ENCODE results near the gene C16orf74. TPM values are rescaled to one million over a fixed set of nuclear protein-coding genes. Genes with fewer than 3 reads are reported as not detected.

C16orf74 gene
- total RNA-seq, 2 experiments from 2014 or later = 2.1 to 2.9 TPM

DNA sequence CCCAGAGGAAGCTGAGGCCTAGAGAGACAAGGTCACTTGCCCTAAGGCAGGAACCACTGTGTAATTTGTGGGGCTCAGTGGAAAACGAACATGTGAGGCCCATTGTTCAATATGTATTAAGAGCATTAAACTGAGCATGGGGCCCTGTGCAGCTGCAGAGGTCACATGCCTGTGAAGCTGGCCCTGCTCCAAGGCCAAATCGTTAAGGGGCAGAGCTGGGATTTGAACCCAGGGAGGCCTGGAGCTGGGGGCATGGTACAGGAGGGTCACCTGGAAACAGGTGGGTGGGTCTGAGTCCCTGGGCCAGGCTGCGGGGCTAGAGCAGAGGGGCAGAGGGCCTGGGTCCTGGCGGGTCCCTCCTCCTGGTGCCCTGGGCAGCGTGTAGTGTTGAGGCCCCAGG is 19.7 kb downstream of the C16orf74 start:
- CTCF ChIA-PET = no interaction called here
- peaks cover 34% of the 10 kb centered on the region for H3K4me1 ChIP-seq (ENCODE audit: insufficient read depth, low read length)

DNA sequence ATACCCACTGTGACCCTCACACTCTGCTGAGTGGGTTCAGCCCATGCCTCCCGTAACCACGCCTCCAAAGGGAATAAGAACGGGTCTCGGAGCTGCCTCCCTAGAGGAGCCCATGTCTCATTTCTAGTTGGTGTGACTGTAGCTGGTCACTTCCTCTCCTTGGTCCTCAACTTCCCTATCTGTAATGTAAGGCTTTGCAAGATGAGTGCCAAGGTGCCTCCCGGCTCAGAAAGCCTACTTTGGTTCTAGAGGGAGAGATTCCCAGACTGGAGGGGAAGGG is 20.8 kb downstream of the C16orf74 start:
- Mint-ChIP-seq H3K9me3 (no peaks in the 10 kb centered on the region), H3K27ac (no peak overlapping the region), H3K27me3 (no peaks in the 10 kb centered on the region), H3K4me1 (ENCODE audit: low read depth) (peaks cover 19% of the 10 kb centered on the region), H3K36me3 (ENCODE audit: low read depth) (peaks cover 6% of the 10 kb centered on the region), H3K4me3 (no peak overlapping the region)
- Histone ChIP-seq H3K9me3 (ENCODE audit: control insufficient read depth in 1 of 2, insufficient read depth in 1 of 2, low read length in 2 of 2) (no peaks in the 10 kb centered on the region), H3K36me3 (ENCODE audit: insufficient read depth, low read length) (no peaks in the 10 kb centered on the region), H3K27ac (ENCODE audit: low read depth in 1 of 2, low read length in 2 of 2) (no peak overlapping the region), H3K27me3 (ENCODE audit: control insufficient read depth in 1 of 2, insufficient read depth in 2 of 2, low read length in 2 of 2) (no peaks in the 10 kb centered on the region), H3K4me1 (ENCODE audit: insufficient read depth, low read length) (peaks cover 24% of the 10 kb centered on the region), H3K4me3 (ENCODE audit: low read length) (no peak overlapping the region)
- ChIA-PET CTCF (no interaction called here), POLR2A (no interaction called here)
- intact Hi-C loops (cut with DNase I, micrococcal nuclease) = no loop called here
- ATAC-seq (ENCODE audit: poor library complexity) = no peak
- no peak for TF ChIP-seq CTCF (IDR thresholded peaks at IDR 0.05)
- peak in 2 of 14 experiments; percentile 28 to 48 for DNase-seq

More for the DNA sequence above, 19.7 kb downstream of the C16orf74 start:
- no peaks in the 10 kb centered on the region for H3K36me3 ChIP-seq (ENCODE audit: insufficient read depth, low read length)
- no peaks in the 10 kb centered on the region for H3K36me3 Mint-ChIP-seq (ENCODE audit: low read depth)
- no peak for DNase-seq
- no peak overlapping the region for H3K4me3 Mint-ChIP-seq
- no peak for ATAC-seq (ENCODE audit: poor library complexity)
- TF ChIP-seq CTCF (IDR thresholded peaks at IDR 0.05) = no peak
- H3K4me3 ChIP-seq (ENCODE audit: low read length) = no peak overlapping the region
- H3K9me3 ChIP-seq (ENCODE audit: control insufficient read depth in 1 of 2, insufficient read depth in 1 of 2, low read length in 2 of 2) = no peaks in the 10 kb centered on the region
- peaks cover 28% of the 10 kb centered on the region for H3K4me1 Mint-ChIP-seq (ENCODE audit: low read depth)
- POLR2A ChIA-PET = interaction anchor here (0.6 kb wide), 1 partner anchor 1197 kb away, joined by 3 read pairs; no protein-coding TSS in a partner anchor
- peak overlapping the region; percentile 64 for H3K27ac Mint-ChIP-seq
- H3K27ac ChIP-seq (ENCODE audit: low read depth in 1 of 2, low read length in 2 of 2) = no peak overlapping the region
- no peaks in the 10 kb centered on the region for H3K27me3 Mint-ChIP-seq
- intact Hi-C loops (cut with DNase I, micrococcal nuclease) = no loop called here
- H3K27me3 ChIP-seq (ENCODE audit: control insufficient read depth in 1 of 2, insufficient read depth in 2 of 2, low read length in 2 of 2) = no peaks in the 10 kb centered on the region
- no peaks in the 10 kb centered on the region for H3K9me3 Mint-ChIP-seq

GRCh38 chr16:85729452-85730185 is 21.3 kb downstream of the C16orf74 start:
- no peak for TF ChIP-seq CTCF (IDR thresholded peaks at IDR 0.05)
- intact Hi-C loops (cut with DNase I, micrococcal nuclease) = no loop called here
- Mint-ChIP-seq H3K4me3 (no peak overlapping the region), H3K9me3 (no peaks in the 10 kb centered on the region), H3K4me1 (ENCODE audit: low read depth) (peaks cover 14% of the 10 kb centered on the region), H3K27me3 (no peaks in the 10 kb centered on the region), H3K36me3 (ENCODE audit: low read depth) (peaks cover 6% of the 10 kb centered on the region), H3K27ac (no peak overlapping the region)
- CTCF ChIA-PET = no interaction called here
- no peaks in the 10 kb centered on the region for H3K9me3 ChIP-seq (ENCODE audit: control insufficient read depth in 1 of 2, insufficient read depth in 1 of 2, low read length in 2 of 2)
- ATAC-seq (ENCODE audit: poor library complexity) (no peak), DNase-seq (no peak)
- no peaks in the 10 kb centered on the region for H3K36me3 ChIP-seq (ENCODE audit: insufficient read depth, low read length)
- POLR2A ChIA-PET = no interaction called here
- peaks cover 18% of the 10 kb centered on the region for H3K4me1 ChIP-seq (ENCODE audit: insufficient read depth, low read length)
- H3K4me3 ChIP-seq (ENCODE audit: low read length) = no peak overlapping the region
- H3K27me3 ChIP-seq (ENCODE audit: control insufficient read depth in 1 of 2, insufficient read depth in 2 of 2, low read length in 2 of 2) = no peaks in the 10 kb centered on the region
- H3K27ac ChIP-seq (ENCODE audit: low read depth in 1 of 2, low read length in 2 of 2) = no peak overlapping the region
